Measurements from ENCODE around the gene CLEC4G. TPM values are rescaled to one million over a fixed set of nuclear protein-coding genes. Genes with fewer than 3 reads are reported as not detected.

CLEC4G gene
- total and polyA plus RNA-seq, 2 of the 8 experiments (the other 6 are each of a cell fraction or from before 2014, with no cell fraction given), result 0.35 to 2.9 TPM

GRCh38 chr19:7731218-7731595 lies 703 bp downstream of the CLEC4G start:
- peaks cover 27 to 45% (median 44%) of the 10 kb centered on the region in 4 experiments for H3K27me3 ChIP-seq (replicated peaks in 1 of 4; ENCODE audit: control insufficient read depth in 3 of 4, extremely low read depth in 1 of 4, insufficient read depth in 3 of 4, low read length in 3 of 4)
- no peaks in the 10 kb centered on the region for H3K9me3 ChIP-seq (ENCODE audit: insufficient read depth in 2 of 2, low read depth in 1 of 2, low read length in 1 of 2)
- no peaks in the 10 kb centered on the region for H3K36me3 ChIP-seq (ENCODE audit: control insufficient read depth in 2 of 4, insufficient read depth in 4 of 4, low read length in 3 of 4)
- H3K23ac ChIP-seq (ENCODE audit: insufficient read length), result no peak overlapping the region
- no peak overlapping the region for H2BK120ac ChIP-seq (replicated peaks; ENCODE audit: low read depth, low read length)
- no peak overlapping the region for H3K27ac ChIP-seq (ENCODE audit: low read depth, low read length)
- TF ChIP-seq BRCA1 (IDR thresholded peaks at IDR 0.05; ENCODE audit: low read depth, low read length) (no peak), POLR2A (IDR thresholded peaks at IDR 0.05; ENCODE audit: control extremely low read depth in 1 of 2, low read depth in 2 of 2, low read length in 2 of 2) (no peak), MAX (IDR thresholded peaks at IDR 0.05) (no peak)
- no peak overlapping the region for H3K14ac ChIP-seq (ENCODE audit: insufficient read length)
- peaks cover 0 to 15% (median 9%) of the 10 kb centered on the region in 4 experiments; a peak in 6 of 7 replicates for H3K4me1 ChIP-seq (replicated peaks in 1 of 4; ENCODE audit: control insufficient read depth in 3 of 4, insufficient read depth in 4 of 4, low read length in 3 of 4)
- H2AK5ac ChIP-seq (ENCODE audit: low read depth, low read length), result no peak overlapping the region
- no peak overlapping the region for H2BK12ac ChIP-seq (ENCODE audit: low read depth, low read length)
- ChIA-PET POLR2A (ENCODE audit: partially characterized antibody) (interaction anchor here (0.5 to 1.4 kb wide), 2 partner anchors 42 to 208 kb away, joined by 4 to 5 read pairs; no protein-coding TSS in a partner anchor), CTCF (ENCODE audit: partially characterized antibody) (no interaction called here)
- no peak overlapping the region for H4K91ac ChIP-seq (replicated peaks; ENCODE audit: insufficient read length, low read length)
- peak overlapping the region in 1 of 2 experiments; percentile 98; a peak in 1 of 4 replicates for H3K4me2 ChIP-seq (ENCODE audit: insufficient read depth in 1 of 2, low read depth in 2 of 2, low read length in 2 of 2)
- no peak overlapping the region; a peak in 1 of 7 replicates for H3K9ac ChIP-seq (replicated peaks in 1 of 4; ENCODE audit: extremely low read depth in 1 of 4, low read depth in 3 of 4, low read length in 3 of 4)
- DNase-seq (ENCODE audit: low read depth in 1 of 2, low spot score in 2 of 2), result no peak
- 84% methylated on average over 39 of the region's 39 CpGs; no CpG with 5 or more reads in 1 of the 2 experiments for WGBS, 2 experiments (ENCODE audit: extremely low coverage in 1 of 2, insufficient coverage in 1 of 2, insufficient read length in 1 of 2, insufficient replicate concordance in 2 of 2, low coverage in 1 of 2, low lambda C conversion rate in 2 of 2, missing lambda C conversion rate in 1 of 2)
- no peak overlapping the region for H2BK20ac ChIP-seq (ENCODE audit: low read length)
- H2BK5ac ChIP-seq (ENCODE audit: low read depth, low read length), result no peak overlapping the region
- no peak overlapping the region for H2BK15ac ChIP-seq (ENCODE audit: low read length)
- no peak overlapping the region for H4K5ac ChIP-seq (ENCODE audit: insufficient read length, low read depth, low read length)
- peaks cover 8% of the 10 kb centered on the region; the same call in 1 of the 2 replicates for H3K23me2 ChIP-seq (ENCODE audit: low read depth, low read length)
- H3K18ac ChIP-seq (ENCODE audit: extremely low read depth, low read length), result no peak overlapping the region
- no peak overlapping the region; the same call in none of the 2 replicates for H4K8ac ChIP-seq (ENCODE audit: extremely low read depth, insufficient read depth, low read length)
- peak overlapping the region in 1 of 4 experiments; percentile 63; a peak in 1 of 8 replicates for H3K4me3 ChIP-seq (ENCODE audit: extremely low read depth in 1 of 4, insufficient read depth in 2 of 4, low read depth in 3 of 4, low read length in 4 of 4)
- H3K79me1 ChIP-seq (ENCODE audit: low read depth, low read length), result no peaks in the 10 kb centered on the region
- FAIRE-seq, result no peak
- no peaks in the 10 kb centered on the region for H3K79me2 ChIP-seq (ENCODE audit: control insufficient read depth in 1 of 2, insufficient read depth in 2 of 2, low read length in 2 of 2)
- H4K20me1 ChIP-seq (replicated peaks in 1 of 2; ENCODE audit: control insufficient read depth in 1 of 2, insufficient read depth in 2 of 2, low read length in 2 of 2), result peaks cover 0 to 3% of the 10 kb centered on the region in 2 experiments
- H3K4ac ChIP-seq (replicated peaks; ENCODE audit: insufficient read length, low read depth, low read length), result no peak overlapping the region
- H2AFZ ChIP-seq (ENCODE audit: low read length), result no peak overlapping the region
- no peak overlapping the region for H3K56ac ChIP-seq (replicated peaks; ENCODE audit: insufficient read length, low read depth, low read length)

Measured in H1 (cell line).